Measurements from ENCODE around the gene MYRF.

Gene MYRF

DNA sequence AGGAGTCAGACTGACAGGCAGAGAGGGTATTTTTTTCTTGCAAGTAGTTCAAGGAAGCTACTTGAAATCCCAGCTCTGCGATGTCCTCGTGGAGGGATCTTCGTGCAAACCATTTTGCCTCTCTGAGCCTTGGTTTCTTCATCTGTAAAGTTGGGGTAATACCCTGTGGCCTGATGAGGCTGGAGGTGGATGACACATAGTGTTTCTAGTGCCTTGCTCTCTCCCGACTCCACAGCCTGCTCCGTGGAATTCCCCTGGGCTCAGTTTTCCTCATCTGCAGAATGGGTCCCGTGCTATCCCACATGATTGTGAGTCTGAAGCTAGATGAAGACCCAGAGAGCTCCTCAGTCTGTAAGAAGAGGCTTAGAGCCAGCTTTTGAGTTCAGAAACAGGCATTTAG, 39.6 kb upstream of the MYRF start:
- DNase-seq = no peak
- no peaks in the 10 kb centered on the region for H3K9me3 ChIP-seq
- H3K27ac ChIP-seq = no peak overlapping the region
- peaks cover 0 to 11% of the 10 kb centered on the region in 2 donors for H3K27me3 ChIP-seq
- H3K4me3 ChIP-seq = no peak overlapping the region
- TF ChIP-seq, protein P1, sequence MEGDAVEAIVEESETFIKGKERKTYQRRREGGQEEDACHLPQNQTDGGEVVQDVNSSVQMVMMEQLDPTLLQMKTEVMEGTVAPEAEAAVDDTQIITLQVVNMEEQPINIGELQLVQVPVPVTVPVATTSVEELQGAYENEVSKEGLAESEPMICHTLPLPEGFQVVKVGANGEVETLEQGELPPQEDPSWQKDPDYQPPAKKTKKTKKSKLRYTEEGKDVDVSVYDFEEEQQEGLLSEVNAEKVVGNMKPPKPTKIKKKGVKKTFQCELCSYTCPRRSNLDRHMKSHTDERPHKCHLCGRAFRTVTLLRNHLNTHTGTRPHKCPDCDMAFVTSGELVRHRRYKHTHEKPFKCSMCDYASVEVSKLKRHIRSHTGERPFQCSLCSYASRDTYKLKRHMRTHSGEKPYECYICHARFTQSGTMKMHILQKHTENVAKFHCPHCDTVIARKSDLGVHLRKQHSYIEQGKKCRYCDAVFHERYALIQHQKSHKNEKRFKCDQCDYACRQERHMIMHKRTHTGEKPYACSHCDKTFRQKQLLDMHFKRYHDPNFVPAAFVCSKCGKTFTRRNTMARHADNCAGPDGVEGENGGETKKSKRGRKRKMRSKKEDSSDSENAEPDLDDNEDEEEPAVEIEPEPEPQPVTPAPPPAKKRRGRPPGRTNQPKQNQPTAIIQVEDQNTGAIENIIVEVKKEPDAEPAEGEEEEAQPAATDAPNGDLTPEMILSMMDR (IDR thresholded peaks at IDR 0.05) = no peak
- intact Hi-C loops (cut with DNase I; ENCODE audit: low total_unique reads) = no loop called here
- H3K4me1 ChIP-seq = peaks cover 0 to 8% (median 2%) of the 10 kb centered on the region in 4 donors
- H3K36me3 ChIP-seq = no peaks in the 10 kb centered on the region

DNA sequence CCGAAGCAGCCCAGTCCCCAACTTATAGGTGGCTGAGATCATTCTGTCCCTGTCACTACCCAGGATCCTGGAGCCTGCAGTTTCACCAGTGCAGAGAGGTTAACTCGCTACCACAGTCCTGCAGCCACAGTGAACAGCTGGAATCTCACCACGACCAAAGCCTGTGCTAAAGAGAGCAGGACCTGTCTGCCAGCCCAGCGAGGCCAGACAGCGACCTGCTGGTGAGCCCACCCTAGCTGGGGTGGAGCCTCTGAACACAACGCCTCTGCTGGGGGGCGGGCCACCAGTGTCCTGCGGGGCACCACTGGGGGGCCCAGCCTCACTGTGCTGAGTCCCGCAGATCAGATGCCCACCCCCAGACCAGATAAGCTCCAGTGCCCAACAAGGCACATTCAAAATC, 39.0 kb upstream of the MYRF start:
- H3K4me1 ChIP-seq = peaks cover 0 to 14% (median 9%) of the 10 kb centered on the region in 4 donors
- intact Hi-C loops (cut with DNase I; ENCODE audit: low total_unique reads) = no loop called here

DNA sequence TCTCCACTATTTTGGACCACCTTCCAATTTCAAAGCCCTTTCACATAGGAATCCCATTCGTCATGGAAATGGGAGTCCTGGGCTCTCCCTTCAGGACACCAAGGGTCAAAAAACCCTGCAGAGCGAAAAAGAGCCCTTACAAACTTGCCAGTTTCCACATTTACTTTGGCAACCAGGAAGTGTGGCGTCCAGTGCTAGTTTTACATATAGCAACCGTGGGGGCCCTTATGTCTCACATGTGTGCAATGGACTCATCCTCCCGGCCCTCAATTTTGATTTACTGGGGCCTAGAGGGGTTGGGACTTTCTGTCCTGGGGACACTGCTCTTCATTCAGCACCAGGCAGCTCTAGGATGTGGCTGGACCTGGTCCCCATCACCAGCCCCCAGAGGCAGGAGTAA, 38.5 kb upstream of the MYRF start:
- Histone ChIP-seq H3K4me1 (peaks cover 0 to 19% (median 12%) of the 10 kb centered on the region in 4 donors), H3K4me3 (no peak overlapping the region), H3K27me3 (peaks cover 0 to 11% of the 10 kb centered on the region in 2 donors), H3K27ac (no peak overlapping the region), H3K9me3 (no peaks in the 10 kb centered on the region), H3K36me3 (no peaks in the 10 kb centered on the region)
- TF ChIP-seq, protein P1 (IDR thresholded peaks at IDR 0.05) = no peak
- intact Hi-C loops (cut with DNase I; ENCODE audit: low total_unique reads) = no loop called here
- DNase-seq = no peak

More for the DNA sequence above, 39.0 kb upstream of the MYRF start:
- Histone ChIP-seq H3K36me3 (no peaks in the 10 kb centered on the region), H3K4me3 (no peak overlapping the region), H3K9me3 (no peaks in the 10 kb centered on the region), H3K27ac (no peak overlapping the region), H3K27me3 (peaks cover 0 to 11% of the 10 kb centered on the region in 2 donors)
- TF ChIP-seq, protein P1 (IDR thresholded peaks at IDR 0.05) = no peak
- no peak for DNase-seq

DNA sequence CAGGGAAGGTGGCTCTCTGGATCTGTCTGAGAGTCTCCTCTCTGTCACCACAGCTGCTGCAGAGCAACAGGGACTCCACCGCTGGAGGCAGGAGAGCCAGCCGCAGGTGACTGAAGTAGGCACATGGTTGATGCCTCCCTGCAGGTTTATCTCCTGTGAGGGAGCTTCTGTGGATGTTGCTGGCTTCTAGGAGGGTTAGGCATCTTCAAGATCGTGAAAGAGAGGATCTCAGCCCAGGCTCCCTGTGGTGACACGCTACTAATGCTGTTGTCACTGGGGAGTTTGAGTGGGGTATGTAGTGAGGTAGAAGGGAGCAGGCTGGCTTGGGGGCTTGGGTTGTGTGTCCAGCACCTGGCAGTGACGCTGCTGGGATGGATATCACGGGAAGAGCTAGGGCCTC, 38.1 kb upstream of the MYRF start:
- no peak overlapping the region for H3K4me3 ChIP-seq
- TF ChIP-seq, protein P1 (IDR thresholded peaks at IDR 0.05) = no peak

DNA sequence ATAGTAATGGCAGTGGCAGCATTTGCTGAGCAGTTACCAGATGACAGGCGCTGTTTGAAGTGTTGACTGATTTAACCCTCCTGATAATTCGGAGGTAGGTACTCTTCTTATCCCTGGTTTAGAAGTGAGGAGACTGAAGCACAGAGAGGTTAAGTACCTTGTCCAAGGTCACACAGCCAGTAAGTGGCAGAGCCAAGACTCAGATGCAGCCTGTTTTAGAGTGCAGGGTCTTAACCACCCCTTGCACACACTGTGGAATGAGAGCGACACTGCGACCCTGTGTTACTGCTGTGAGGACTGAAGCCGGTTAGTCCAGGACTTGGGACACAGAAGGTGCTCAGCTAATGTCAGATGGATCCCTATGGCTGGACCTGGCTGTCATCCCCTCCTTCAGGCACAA, 37.5 kb upstream of the MYRF start:
- Histone ChIP-seq H3K4me3 (no peak overlapping the region), H3K9me3 (no peaks in the 10 kb centered on the region), H3K4me1 (peaks cover 0 to 20% (median 13%) of the 10 kb centered on the region in 4 donors), H3K27ac (no peak overlapping the region), H3K36me3 (no peaks in the 10 kb centered on the region), H3K27me3 (peaks cover 0 to 6% of the 10 kb centered on the region in 2 donors)
- DNase-seq = no peak
- TF ChIP-seq, protein P1 (IDR thresholded peaks at IDR 0.05) = no peak
- intact Hi-C loops (cut with DNase I; ENCODE audit: low total_unique reads) = no loop called here

More for the DNA sequence above, 38.1 kb upstream of the MYRF start:
- Histone ChIP-seq H3K4me1 (peaks cover 0 to 20% (median 13%) of the 10 kb centered on the region in 4 donors), H3K9me3 (no peaks in the 10 kb centered on the region), H3K36me3 (no peaks in the 10 kb centered on the region), H3K27ac (no peak overlapping the region), H3K27me3 (peaks cover 0 to 11% of the 10 kb centered on the region in 2 donors)
- no peak for DNase-seq
- intact Hi-C loops (cut with DNase I; ENCODE audit: low total_unique reads) = no loop called here

DNA sequence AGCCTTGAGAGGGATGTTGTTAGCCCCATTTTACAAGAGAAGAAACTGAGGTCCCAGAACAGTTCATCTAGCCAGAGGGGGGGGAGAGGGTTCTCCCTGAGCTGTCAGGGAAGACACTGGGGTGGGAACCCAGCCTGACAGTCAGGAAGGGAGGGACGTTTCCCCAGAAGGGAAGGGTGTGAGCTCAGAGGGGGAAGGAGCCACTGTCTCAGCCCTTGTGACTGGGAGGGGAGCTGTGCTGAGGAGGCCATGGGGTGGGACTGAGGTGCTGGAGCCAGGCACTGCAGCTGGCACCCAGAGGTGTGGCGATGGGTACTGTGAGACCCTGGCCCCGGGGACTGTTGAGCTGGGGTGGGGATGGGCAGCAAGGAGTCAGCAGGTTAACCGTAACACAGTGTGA, 36.6 kb upstream of the MYRF start:
- TF ChIP-seq, protein P1 (IDR thresholded peaks at IDR 0.05) = no peak
- H3K4me1 ChIP-seq = peaks cover 0 to 20% (median 13%) of the 10 kb centered on the region in 4 donors
- no peak overlapping the region for H3K27ac ChIP-seq
- DNase-seq = no peak
- H3K9me3 ChIP-seq = no peaks in the 10 kb centered on the region
- peaks cover 0 to 7% (median 0%) of the 10 kb centered on the region in 3 donors for H3K36me3 ChIP-seq
- no peak overlapping the region for H3K4me3 ChIP-seq
- intact Hi-C loops (cut with DNase I; ENCODE audit: low total_unique reads) = no loop called here
- peaks cover 0 to 6% of the 10 kb centered on the region in 2 donors for H3K27me3 ChIP-seq

All from tibial artery (tissue), 4 donors.